Stimulated activated CD8-positive, alpha-beta memory T cell treated with anti-CD3 and anti-CD28 coated beads, Interleukin-12 subunit alpha, Interleukin-12 subunit beta, amount 100 ng/mL, for 1 hour (primary cell): ENCODE data around the gene KPNA6.

Experiments
- DNase-seq: peaks from one replicate; pipeline ENCODE4 v3.0.0-alpha.2; 2020; ENCODE audit warnings: low read depth

KPNA6 gene

GRCh38 chr1:32187850-32188249, 80.0 kb downstream of the KPNA6 start:
- DNase-seq = no peak

GRCh38 chr1:32192220-32192948, 84.5 kb downstream of the KPNA6 start:
- DNase-seq = no peak

GRCh38 chr1:32194984-32195383, 87.1 kb downstream of the KPNA6 start:
- no peak for DNase-seq

DNA sequence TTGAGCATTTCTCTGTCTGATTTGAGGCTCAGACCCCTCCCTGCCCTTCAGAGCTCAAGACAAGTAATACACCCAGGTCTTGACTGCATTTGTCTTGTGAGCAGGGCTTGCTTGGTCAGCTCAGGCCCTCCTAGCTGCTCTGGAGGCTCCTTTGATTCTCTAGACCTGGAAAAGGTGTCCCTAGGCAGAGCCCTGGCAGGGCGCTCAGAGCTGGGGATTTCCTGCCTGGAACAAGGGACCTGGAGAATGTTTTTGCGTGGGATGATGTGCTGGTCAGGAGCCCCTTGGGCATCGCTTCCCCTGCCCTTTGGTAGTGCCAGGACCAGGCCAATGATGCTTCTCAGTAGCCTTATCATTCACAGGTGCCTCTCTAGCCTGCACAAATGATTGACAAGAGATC, 87.7 kb downstream of the KPNA6 start:
- no peak for DNase-seq

DNA sequence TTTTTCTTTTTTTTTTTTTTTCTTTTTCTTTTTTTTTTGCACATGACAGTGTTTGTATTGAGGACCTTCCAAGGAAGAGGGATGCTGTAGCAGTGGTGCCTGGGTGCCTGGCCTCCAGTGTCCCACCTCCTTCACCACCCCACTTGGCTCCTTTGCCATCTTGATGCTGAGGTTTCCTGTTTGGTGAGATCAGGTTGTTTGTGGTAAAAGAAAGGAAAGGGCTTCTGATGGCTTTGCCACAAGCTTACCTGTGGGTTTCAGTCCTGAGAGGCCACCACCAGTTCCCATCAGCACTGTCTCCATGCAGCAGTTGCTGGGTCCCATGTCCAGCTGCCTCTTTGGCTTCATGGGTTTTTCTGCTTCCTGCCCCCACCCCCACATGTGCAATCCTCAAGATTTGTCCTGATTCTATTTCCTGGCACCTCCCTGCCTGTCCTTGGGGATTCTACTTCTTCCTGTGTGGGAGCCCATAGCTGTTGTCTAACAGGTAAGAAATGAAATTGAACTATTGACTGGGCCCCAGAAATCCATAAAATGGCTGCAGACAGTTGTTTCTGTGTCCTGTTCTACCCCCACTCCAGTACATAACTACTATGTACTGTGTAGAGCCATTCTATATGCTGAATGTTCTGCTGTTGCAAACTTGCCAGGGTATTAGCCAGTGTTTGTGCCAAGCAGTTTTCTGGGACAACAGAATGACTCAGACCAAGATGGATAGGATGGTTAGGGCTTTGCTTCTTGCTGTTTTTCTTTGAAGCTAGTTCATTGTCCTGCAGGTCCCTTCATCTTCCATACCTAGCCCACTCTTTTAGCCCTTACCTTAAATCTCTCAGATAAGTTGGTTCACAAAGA, 88.3 kb downstream of the KPNA6 start:
- no peak for DNase-seq

- no peak for DNase-seq
Measured at GRCh38 chr1:32197074-32197473, 89.2 kb downstream of the KPNA6 start.

GRCh38 chr1:32197837-32198236, 90.0 kb downstream of the KPNA6 start:
- no peak for DNase-seq

GRCh38 chr1:32198237-32199042, 90.6 kb downstream of the KPNA6 start:
- DNase-seq = no peak

GRCh38 chr1:32199043-32199716, 91.3 kb downstream of the KPNA6 start:
- no peak for DNase-seq

DNA sequence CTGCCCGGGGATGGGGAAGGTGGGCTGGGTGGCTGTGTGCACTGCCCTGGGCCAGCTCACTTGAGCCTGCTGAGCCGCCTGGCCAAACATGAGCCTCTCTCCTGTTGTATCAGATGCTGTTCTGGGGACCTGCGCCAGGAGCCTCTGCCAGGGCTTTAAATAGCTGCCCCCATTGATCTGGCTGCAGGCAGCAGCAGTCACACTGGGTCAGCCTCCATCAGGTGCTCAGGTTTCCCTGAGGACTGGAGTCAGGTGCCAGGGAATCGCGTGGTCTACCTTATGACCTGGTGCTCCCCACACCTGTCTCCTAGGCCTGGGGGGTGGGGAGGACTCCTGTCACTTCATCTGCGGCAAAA, 91.8 kb downstream of the KPNA6 start:
- DNase-seq = no peak

- peak; percentile 21 for DNase-seq
Measured at GRCh38 chr1:32200226-32201010, 92.6 kb downstream of the KPNA6 start, which contains the start of gene CCDC28B. Gene CCDC28B (plus strand): TSS chr1:32200595. CDS start chr1:32201936, 1,341 bp downstream.

GRCh38 chr1:32201011-32201855, 93.4 kb downstream of the KPNA6 start:
- peak; percentile 69 for DNase-seq

DNA sequence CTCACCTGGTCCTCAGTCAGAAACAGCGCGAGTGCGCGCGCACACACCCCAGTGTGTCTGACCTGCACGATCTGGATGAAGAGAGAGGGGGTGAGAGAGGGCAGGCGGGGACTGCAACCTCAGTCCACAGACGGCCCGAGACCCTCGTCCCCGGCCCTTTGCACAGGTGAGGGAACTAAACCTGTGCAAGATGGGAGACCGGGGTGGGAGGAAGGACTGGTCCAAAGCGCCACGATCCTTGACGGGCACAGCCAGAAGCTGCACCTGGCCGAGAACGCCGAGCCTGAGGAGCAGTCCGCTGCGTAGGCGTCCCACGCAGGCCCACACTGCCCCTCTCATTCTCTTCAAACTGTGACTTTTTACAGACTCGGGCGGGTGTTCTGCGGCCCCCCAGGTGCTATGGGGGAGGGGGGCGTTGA, 97.1 kb downstream of the KPNA6 start:
- no peak for DNase-seq

- peak; percentile 71 for DNase-seq
Measured at GRCh38 chr1:32205401-32206370, 97.8 kb downstream of the KPNA6 start, which contains the start of gene IQCC. Gene IQCC (plus strand): TSS chr1:32205671. CDS start chr1:32205682, 11 bp downstream.

DNA sequence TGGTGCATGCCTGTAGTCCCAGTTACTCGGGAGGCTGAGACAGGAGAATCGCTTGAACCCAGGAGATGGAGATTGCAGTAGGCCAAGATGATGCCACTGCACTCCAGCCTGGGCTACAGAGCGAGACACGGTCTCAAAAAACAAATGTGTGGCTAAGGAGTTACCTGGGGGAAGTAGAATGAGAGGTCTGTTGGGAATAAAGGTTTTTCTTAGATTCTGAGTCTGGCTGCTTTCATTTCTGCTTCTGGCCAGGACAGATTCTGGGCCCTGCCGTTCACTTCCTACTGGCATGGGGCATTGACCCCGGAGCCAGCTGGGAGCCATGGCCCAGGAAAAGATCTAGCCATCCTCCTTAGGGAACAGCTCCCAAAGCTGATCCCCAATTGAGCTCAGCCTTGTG, 100.6 kb downstream of the KPNA6 start:
- DNase-seq = no peak

- DNase-seq = no peak
Measured at GRCh38 chr1:32208891-32209328, 101.1 kb downstream of the KPNA6 start, which contains the start of gene DCDC2B. Gene DCDC2B (plus strand): TSS chr1:32209089. CDS start chr1:32209094, 5 bp downstream.

- peak; percentile 37 for DNase-seq
Measured at GRCh38 chr1:32215629-32216480, 108.0 kb downstream of the KPNA6 start.

- DNase-seq = no peak
Measured at GRCh38 chr1:32216566-32216965, 108.7 kb downstream of the KPNA6 start.
